H9 (cell line): Measurements from ENCODE around the gene GPR82. TPM values are rescaled to one million over a fixed set of nuclear protein-coding genes. Genes with fewer than 3 reads are reported as not detected.
"Not testable (repeated sequence)": the region's sequence is repeated elsewhere in the genome, so short reads cannot be mapped to it uniquely, and the experiment has no call there.

ENCODE experiments used
- DNase-seq: peaks from one replicate; pipeline ENCODE4 v3.0.0-alpha.2; 2017
- H2AFZ ChIP-seq: one replicate; pipeline ENCODE4 v1.6.1; 2013; ENCODE audit warnings: mild to moderate bottlenecking, low read length, control low read depth, moderate library complexity
- H2AK5ac ChIP-seq: 2 replicates; pipeline ENCODE4 v1.6.1; 2013; ENCODE audit warnings: low read length, control low read depth, mixed read lengths; ENCODE audit not compliant: insufficient read length
- H2BK120ac ChIP-seq: one replicate; pipeline ENCODE4 v1.6.1; 2013; ENCODE audit warnings: low read depth, mild to moderate bottlenecking, low read length, control low read depth, inconsistent platforms; ENCODE audit not compliant: poor library complexity, severe bottlenecking
- H2BK12ac ChIP-seq: 2 replicates; pipeline ENCODE4 v1.6.1; 2013; ENCODE audit warnings: low read length, control low read depth, mixed read lengths, low read depth; ENCODE audit not compliant: insufficient read length
- H2BK15ac ChIP-seq: 2 replicates; pipeline ENCODE4 v1.6.1; 2013; ENCODE audit warnings: low read depth, low read length, control low read depth
- H2BK20ac ChIP-seq: one replicate; pipeline ENCODE4 v1.6.1; 2013; ENCODE audit warnings: low read depth, mild to moderate bottlenecking, low read length, control low read depth, inconsistent platforms; ENCODE audit not compliant: poor library complexity, severe bottlenecking
- H2BK5ac ChIP-seq: 2 replicates; pipeline ENCODE4 v1.6.1; 2013; ENCODE audit warnings: low read length, control low read depth, mixed read lengths; ENCODE audit not compliant: insufficient read length
- H3K14ac ChIP-seq: 2 replicates; pipeline ENCODE4 v1.6.1; 2013; ENCODE audit warnings: low read length, control low read depth; ENCODE audit not compliant: insufficient read depth
- H3K18ac ChIP-seq: 2 replicates; pipeline ENCODE4 v1.6.1; 2013; ENCODE audit warnings: low read depth, mild to moderate bottlenecking, mixed read lengths, low read length, control low read depth; ENCODE audit not compliant: insufficient read length
- H3K23ac ChIP-seq: 2 replicates; pipeline ENCODE4 v1.6.1; 2013; ENCODE audit warnings: low read length, control low read depth, mixed read lengths, low read depth; ENCODE audit not compliant: insufficient read length
- H3K23me2 ChIP-seq: 2 replicates; pipeline ENCODE4 v1.6.1; 2013; ENCODE audit warnings: low read depth, mild to moderate bottlenecking, mixed read lengths, low read length, control low read depth; ENCODE audit not compliant: insufficient read length, poor library complexity, severe bottlenecking
- H3K27ac ChIP-seq: 2 replicates; pipeline ENCODE4 v1.5.1; 2013; ENCODE audit warnings: low read length, control low read depth, mixed read lengths, low read depth; ENCODE audit not compliant: insufficient read length
- H3K27me3 ChIP-seq: 2 replicates; pipeline ENCODE4 v1.6.1; 2013; ENCODE audit warnings: low read length, control low read depth, inconsistent platforms; ENCODE audit not compliant: insufficient read depth
- H3K4ac ChIP-seq: 2 replicates; pipeline ENCODE4 v1.6.1; 2013; ENCODE audit warnings: low read depth, mild to moderate bottlenecking, control low read depth, inconsistent platforms, low read length, moderate library complexity
- H3K4me1 ChIP-seq: 2 replicates; pipeline ENCODE4 v1.6.1; 2013; ENCODE audit warnings: low read length, control low read depth, inconsistent platforms; ENCODE audit not compliant: insufficient read depth
- H3K4me2 ChIP-seq: 2 replicates; pipeline ENCODE4 v1.6.1; 2013; ENCODE audit warnings: low read length, control low read depth, mixed read lengths; ENCODE audit not compliant: insufficient read length, insufficient read depth
- H3K56ac ChIP-seq: 2 replicates; pipeline ENCODE4 v1.6.1; 2013; ENCODE audit warnings: low read depth, mild to moderate bottlenecking, mixed read lengths, low read length, control low read depth; ENCODE audit not compliant: insufficient read length
- H3K79me1 ChIP-seq: 2 replicates; pipeline ENCODE4 v1.6.1; 2013; ENCODE audit warnings: low read depth, mild to moderate bottlenecking, moderate library complexity, low read length, control low read depth, inconsistent platforms; ENCODE audit not compliant: insufficient read depth, poor library complexity, severe bottlenecking
- H3K79me2 ChIP-seq: 2 replicates; pipeline ENCODE4 v1.6.1; 2013; ENCODE audit warnings: low read length, control low read depth, inconsistent platforms; ENCODE audit not compliant: insufficient read depth
- H3K9ac ChIP-seq: 2 replicates; pipeline ENCODE4 v1.6.1; 2013; ENCODE audit warnings: low read length, control low read depth, mixed read lengths; ENCODE audit not compliant: insufficient read length; ENCODE audit errors: extremely low read depth
- H3K9me3 ChIP-seq: one replicate; pipeline ENCODE4 v1.6.1; 2013; ENCODE audit warnings: low read depth, low read length, inconsistent platforms; ENCODE audit not compliant: control insufficient read depth
- H3T11ph ChIP-seq: one replicate; pipeline ENCODE4 v1.6.1; 2013; ENCODE audit warnings: mild to moderate bottlenecking, low read length, control low read depth, inconsistent platforms
- H4K20me1 ChIP-seq: one replicate; pipeline ENCODE4 v1.6.1; 2013; ENCODE audit not compliant: control insufficient read depth, insufficient read length, insufficient read depth
- H4K5ac ChIP-seq: 2 replicates; pipeline ENCODE4 v1.6.1; 2013; ENCODE audit warnings: low read depth, mild to moderate bottlenecking, mixed read lengths, low read length, control low read depth; ENCODE audit not compliant: insufficient read length
- H4K8ac ChIP-seq: replicated peaks from 2 replicates; pipeline ENCODE4 v1.6.1; 2013; ENCODE audit warnings: low read length, control low read depth, mixed read lengths, low read depth; ENCODE audit not compliant: insufficient read length
- H4K91ac ChIP-seq: 2 replicates; pipeline ENCODE4 v1.6.1; 2013; ENCODE audit warnings: low read depth, mild to moderate bottlenecking, moderate library complexity, mixed read lengths, low read length, control low read depth; ENCODE audit not compliant: insufficient read length
- H3K27ac Mint-ChIP-seq, 3 experiments: 2 replicates in 2 of 3; 3 replicates in 1 of 3; pipeline ENCODE4 v1.8.0; 2020 to 2021; ENCODE audit warnings: mixed read lengths in 3 of 3, mild to moderate bottlenecking in 1 of 3, moderate library complexity in 1 of 3
- H3K27me3 Mint-ChIP-seq: 2 replicates; pipeline ENCODE4 v1.8.0; 2021; ENCODE audit warnings: low read depth, mild to moderate bottlenecking, moderate library complexity, mixed read lengths
- H3K36me3 Mint-ChIP-seq, 3 experiments: 2 replicates in 2 of 3; 3 replicates in 1 of 3; pipeline ENCODE4 v1.8.0; 2020 to 2021; ENCODE audit warnings: low read depth in 3 of 3, mixed read lengths in 3 of 3; ENCODE audit not compliant: insufficient read depth in 1 of 3
- H3K4me1 Mint-ChIP-seq, 2 experiments: 2 replicates each; pipeline ENCODE4 v1.8.0; 2020; ENCODE audit warnings: mixed read lengths in 2 of 2
- H3K4me3 Mint-ChIP-seq, 2 experiments: 2 replicates in 1 of 2; 3 replicates in 1 of 2; pipeline ENCODE4 v1.8.0; 2020 to 2021; ENCODE audit warnings: mild to moderate bottlenecking in 2 of 2, mixed read lengths in 2 of 2, moderate library complexity in 1 of 2
- H3K9me3 Mint-ChIP-seq, 2 experiments: 2 replicates in 1 of 2; 3 replicates in 1 of 2; pipeline ENCODE4 v1.8.0; 2020; ENCODE audit warnings: mild to moderate bottlenecking in 2 of 2, mixed read lengths in 2 of 2, moderate library complexity in 1 of 2
- CTCF ChIP-seq: fragments of 200-600 bp; sonication (generic); conservative IDR thresholded peaks from 3 replicates; pipeline ENCODE4 v1.8.0; 2021; ENCODE audit warnings: antibody characterized with exemption, mild to moderate bottlenecking
- WGBS: extraction: QIAGEN DNeasy Blood & Tissue Kit; methylation state at CpG from one replicate; pipeline ENCODE4 v1.1.7; 2013; ENCODE audit warnings: missing lambda C conversion rate, low lambda C conversion rate, mixed read lengths; ENCODE audit not compliant: insufficient read length; ENCODE audit errors: extremely low coverage; 5-methylcytosine and 5-hydroxymethylcytosine counted together
- total RNA-seq: library from RNA; stranded (reverse); gene quantifications from 2 replicates; pipeline ENCODE4 v1.2.1, GENCODE V29; 2021

The GPR82 gene
- total RNA-seq, 1 experiment from 2014 or later = not detected

- Histone ChIP-seq H3K79me2 (no peaks in the 10 kb centered on the region), H3K9me3 (peaks cover 10% of the 10 kb centered on the region), H2AK5ac (peak overlapping the region; percentile 51), H2BK12ac (peak overlapping the region; percentile 80), H3K14ac (no peak overlapping the region), H3K79me1 (no peaks in the 10 kb centered on the region), H2AFZ (no peak overlapping the region), H2BK20ac (no peak overlapping the region), H4K20me1 (no peaks in the 10 kb centered on the region), H3K18ac (peak overlapping the region; percentile 78), H3K4ac (no peak overlapping the region), H4K5ac (no peak overlapping the region), H3K27ac (peak overlapping the region; percentile 90), H2BK120ac (no peak overlapping the region), H3K23ac (no peak overlapping the region), H2BK15ac (no peak overlapping the region), H3K23me2 (no peaks in the 10 kb centered on the region), H3K56ac (no peak overlapping the region), H3K9ac (peak overlapping the region; percentile 2), H3T11ph (peak overlapping the region; percentile 5), H3K4me2 (no peak overlapping the region), H3K4me1 (peaks cover 5% of the 10 kb centered on the region; the same call in 1 of the 2 replicates), H4K91ac (peak overlapping the region; percentile 61), H3K27me3 (no peaks in the 10 kb centered on the region), H4K8ac (no peak overlapping the region), H2BK5ac (no peak overlapping the region)
- Mint-ChIP-seq H3K4me1 (peaks cover 15 to 21% of the 10 kb centered on the region in 2 experiments), H3K27ac (peak overlapping the region; percentile 84 to 89 (median 88)), H3K9me3 (peaks cover 70 to 79% of the 10 kb centered on the region in 2 experiments), H3K36me3 (peaks cover 27 to 34% (median 34%) of the 10 kb centered on the region in 3 experiments), H3K27me3 (no peaks in the 10 kb centered on the region; the same call in 1 of the 2 replicates), H3K4me3 (no peak overlapping the region)
- no CpG with 5 or more reads among the region's 4 CpGs for WGBS
- TF ChIP-seq CTCF = 0 out of 3 replicates have a peak, but pooled peaks have one; percentile 26
- peak; percentile 93 for DNase-seq
Observed at GRCh38 chrX:41718481-41719235, 5.3 kb upstream of the GPR82 start.

- not testable (repeated sequence) for H3K56ac ChIP-seq, H2BK120ac ChIP-seq, H3K27me3 Mint-ChIP-seq, H2BK20ac ChIP-seq, H3K14ac ChIP-seq, H3K27me3 ChIP-seq, H4K8ac ChIP-seq, H3K4me2 ChIP-seq, H3K23ac ChIP-seq, H3K4me1 ChIP-seq, H4K91ac ChIP-seq, H2BK5ac ChIP-seq, H2AK5ac ChIP-seq, H2BK12ac ChIP-seq, H2BK15ac ChIP-seq, H3K23me2 ChIP-seq, H3K79me1 ChIP-seq, H3K4me3 Mint-ChIP-seq, H3K9ac ChIP-seq, H3K4ac ChIP-seq, H2AFZ ChIP-seq, H3K18ac ChIP-seq, H3T11ph ChIP-seq, H4K5ac ChIP-seq, H3K79me2 ChIP-seq, H4K20me1 ChIP-seq
- H3K36me3 Mint-ChIP-seq = peaks cover 27 to 34% (median 34%) of the 10 kb centered on the region in 3 experiments
- H3K9me3 Mint-ChIP-seq = peaks cover 64 to 76% of the 10 kb centered on the region in 2 experiments
- no CpG with 5 or more reads among the region's 6 CpGs for WGBS
- DNase-seq = peak; percentile 49
- peaks cover 10 to 15% of the 10 kb centered on the region in 2 experiments for H3K4me1 Mint-ChIP-seq
- peak overlapping the region in 2 of 3 experiments; percentile 42 to 89; a peak in 3 of 7 replicates for H3K27ac Mint-ChIP-seq
- Histone ChIP-seq H3K27ac (peak overlapping the region; percentile 90), H3K9me3 (peaks cover 10% of the 10 kb centered on the region)
Observed at GRCh38 chrX:41719610-41720009, 4.4 kb upstream of the GPR82 start.
